ENCODE measurements around the gene CRYBA4.
"Not testable (repeated sequence)": the region's sequence is repeated elsewhere in the genome, so short reads cannot be mapped to it uniquely, and the experiment has no call there.

CRYBA4 gene

DNA sequence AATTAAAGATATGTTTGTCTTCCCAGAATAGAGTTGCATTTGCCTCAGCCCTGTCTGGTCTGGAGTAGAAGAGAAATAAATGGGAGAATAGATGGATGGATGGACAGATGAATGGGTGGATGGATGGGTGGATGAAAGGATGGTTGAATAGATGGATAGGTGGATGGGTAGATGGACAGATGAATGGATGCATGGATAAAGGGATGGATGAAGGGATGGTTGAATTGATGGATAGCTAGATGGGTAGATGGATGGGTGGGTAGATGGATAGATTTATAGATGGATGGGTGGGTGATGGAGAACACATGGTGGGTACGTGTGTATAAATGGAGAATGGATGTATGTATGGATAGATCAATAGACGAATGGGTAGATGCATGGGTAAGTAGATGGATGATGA is 12.5 kb upstream of the CRYBA4 start:
- H3K4me3 ChIP-seq (ENCODE audit: low read length), result no peak overlapping the region
- TF ChIP-seq ZNF274 (IDR thresholded peaks at IDR 0.05; ENCODE audit: low read depth, low read length), result no peak

DNA sequence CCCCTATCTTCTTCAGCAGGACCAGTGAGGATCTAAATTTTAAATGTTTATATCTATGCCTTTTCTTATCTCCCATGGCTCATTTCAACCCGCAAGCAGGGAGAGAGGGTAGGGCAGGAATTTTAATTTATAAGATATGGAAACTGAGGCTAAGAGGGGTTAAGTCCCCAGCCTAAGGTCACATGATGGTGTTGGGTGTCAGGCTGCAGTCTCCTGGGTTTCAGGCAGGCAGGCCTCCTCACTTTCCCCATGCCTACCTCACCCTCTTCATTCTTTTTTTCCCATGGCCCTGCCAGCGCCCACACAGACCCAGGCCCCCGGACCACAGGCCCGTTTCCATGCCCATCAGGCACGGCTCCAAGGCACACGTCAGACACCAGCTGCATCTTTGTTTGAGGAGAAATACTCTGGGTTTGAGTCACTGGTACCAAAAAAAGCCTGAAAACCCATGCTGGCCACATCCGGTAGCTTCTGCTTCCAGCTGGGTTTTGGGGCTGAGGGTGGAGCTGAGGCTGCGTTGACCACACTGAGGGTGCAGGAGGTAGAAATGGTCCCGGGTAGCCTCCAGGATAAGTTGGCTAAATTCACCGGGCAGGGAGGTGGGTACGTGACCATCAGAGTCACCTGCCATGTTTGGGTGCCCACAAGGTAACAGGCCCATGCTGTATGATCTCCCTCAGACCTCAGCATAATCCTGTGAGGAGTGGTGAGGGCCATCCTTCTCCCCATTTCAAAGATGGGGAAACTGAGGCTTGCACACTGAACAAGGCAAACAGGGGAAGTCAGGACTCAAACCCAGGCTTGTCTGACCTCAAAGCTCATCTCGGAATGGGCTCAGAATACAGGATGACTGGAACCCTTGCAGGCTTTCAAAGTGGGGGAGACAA is 11.4 kb upstream of the CRYBA4 start:
- H3K4me3 ChIP-seq (ENCODE audit: low read length), result no peak overlapping the region; the same call in 1 of the 2 replicates
- TF ChIP-seq ZNF274 (IDR thresholded peaks at IDR 0.05; ENCODE audit: low read depth, low read length), result no peak

DNA sequence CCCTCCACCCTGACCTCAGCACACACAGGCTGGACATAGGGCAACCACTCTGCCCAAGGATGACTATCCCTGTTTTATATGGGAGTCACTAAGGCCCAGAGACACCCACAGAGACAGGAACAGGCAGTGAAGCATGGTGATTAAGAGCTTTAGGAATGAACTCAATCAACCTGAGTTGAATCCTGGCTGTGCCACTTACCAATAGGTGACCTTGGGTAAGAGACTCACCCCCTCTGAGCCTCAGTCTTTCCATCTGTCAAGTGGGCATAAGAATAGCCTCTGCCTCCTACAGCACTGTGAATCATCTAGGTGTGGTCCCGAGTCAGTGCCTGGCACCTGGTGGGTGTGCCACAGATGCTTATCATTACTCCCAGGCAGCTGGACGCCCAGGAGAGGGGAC is 10.8 kb upstream of the CRYBA4 start:
- no peak overlapping the region for H3K4me3 ChIP-seq (ENCODE audit: low read length)
- no peak for TF ChIP-seq ZNF274 (IDR thresholded peaks at IDR 0.05; ENCODE audit: low read depth, low read length)

DNA sequence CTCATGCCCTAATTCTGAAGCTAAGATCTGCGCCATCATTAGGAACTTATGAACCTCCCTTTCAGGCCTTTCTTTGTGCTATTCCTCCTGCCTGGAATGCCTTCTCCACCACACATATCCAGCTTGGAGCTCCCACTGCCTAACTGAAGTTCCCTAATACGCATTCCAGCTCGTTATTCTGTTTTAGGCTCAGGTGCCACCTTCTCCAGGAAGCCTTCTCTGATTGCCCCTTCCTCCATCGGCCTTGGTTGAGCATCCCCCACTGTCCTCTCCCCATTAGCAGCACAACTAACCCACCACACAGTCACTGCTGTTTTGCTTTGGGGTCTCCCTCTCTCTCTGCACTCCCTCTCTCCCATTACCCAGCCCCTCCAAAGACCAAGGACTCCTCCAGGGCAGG is 9.1 kb upstream of the CRYBA4 start:
- no peak for TF ChIP-seq ZNF274 (IDR thresholded peaks at IDR 0.05; ENCODE audit: low read depth, low read length)
- H3K4me3 ChIP-seq (ENCODE audit: low read length), result no peak overlapping the region

DNA sequence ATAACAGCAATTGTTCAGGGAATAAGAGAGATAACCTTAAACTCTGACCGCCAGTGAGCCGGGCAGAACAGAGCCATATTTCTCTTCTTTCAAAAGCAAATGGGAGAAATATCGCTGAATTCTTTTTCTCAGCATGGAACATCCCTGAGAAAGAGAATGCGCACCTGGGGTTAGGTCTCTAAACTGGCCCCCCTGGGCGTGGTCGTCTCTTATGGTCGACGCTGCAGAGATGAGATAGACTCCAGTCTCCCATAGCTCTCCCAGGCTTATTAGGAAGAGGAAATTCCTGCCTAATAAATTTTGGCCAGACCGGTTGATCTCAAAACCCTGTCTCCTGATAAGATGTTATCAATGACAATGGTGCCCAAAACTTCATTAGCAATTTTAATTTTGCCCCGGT is 8.0 kb upstream of the CRYBA4 start:
- not testable (repeated sequence) for H3K4me3 ChIP-seq (ENCODE audit: low read length)

DNA sequence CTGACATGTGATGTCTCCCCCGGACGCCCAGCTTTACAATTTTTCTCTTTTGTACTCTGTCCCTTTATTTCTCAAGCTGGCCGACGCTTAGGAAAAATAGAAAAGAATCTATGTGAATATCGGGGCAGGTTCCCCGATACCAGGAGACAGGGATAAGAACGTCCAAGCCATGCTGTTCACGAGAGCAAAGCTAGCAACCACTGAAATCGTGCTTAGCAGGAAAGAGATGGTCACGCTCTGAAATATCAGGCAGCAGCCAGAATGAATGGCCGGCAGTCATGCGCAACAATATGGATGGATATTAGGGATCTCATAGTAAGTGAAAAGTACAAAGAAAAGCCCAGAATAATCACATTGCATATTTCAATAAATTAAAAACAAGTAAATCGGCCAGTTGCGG is 7.4 kb upstream of the CRYBA4 start:
- no peak for TF ChIP-seq ZNF274 (IDR thresholded peaks at IDR 0.05; ENCODE audit: low read depth, low read length)
- no peak overlapping the region for H3K4me3 ChIP-seq (ENCODE audit: low read length)

DNA sequence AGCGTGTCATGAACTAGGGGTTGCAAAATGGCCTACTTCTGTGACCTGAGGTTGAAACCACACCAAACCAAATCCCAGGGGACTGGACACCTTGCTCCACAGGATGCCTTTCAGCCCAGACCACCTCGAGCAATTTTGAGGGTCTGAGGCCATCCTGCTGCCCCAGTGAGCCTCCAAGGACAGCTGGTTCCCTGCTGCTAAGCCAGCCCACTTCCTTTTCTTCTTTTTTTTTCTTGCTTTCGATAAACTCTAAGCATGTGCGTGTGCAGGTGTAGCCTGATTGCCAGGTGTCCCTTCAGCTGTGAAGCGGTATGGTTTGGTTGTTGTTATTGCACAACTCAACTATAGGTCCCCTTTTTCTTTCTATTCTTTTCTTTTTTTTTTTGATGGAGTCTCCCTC is 6.6 kb upstream of the CRYBA4 start:
- no peak for TF ChIP-seq ZNF274 (IDR thresholded peaks at IDR 0.05; ENCODE audit: low read depth, low read length)
- H3K4me3 ChIP-seq (ENCODE audit: low read length), result no peak overlapping the region

DNA sequence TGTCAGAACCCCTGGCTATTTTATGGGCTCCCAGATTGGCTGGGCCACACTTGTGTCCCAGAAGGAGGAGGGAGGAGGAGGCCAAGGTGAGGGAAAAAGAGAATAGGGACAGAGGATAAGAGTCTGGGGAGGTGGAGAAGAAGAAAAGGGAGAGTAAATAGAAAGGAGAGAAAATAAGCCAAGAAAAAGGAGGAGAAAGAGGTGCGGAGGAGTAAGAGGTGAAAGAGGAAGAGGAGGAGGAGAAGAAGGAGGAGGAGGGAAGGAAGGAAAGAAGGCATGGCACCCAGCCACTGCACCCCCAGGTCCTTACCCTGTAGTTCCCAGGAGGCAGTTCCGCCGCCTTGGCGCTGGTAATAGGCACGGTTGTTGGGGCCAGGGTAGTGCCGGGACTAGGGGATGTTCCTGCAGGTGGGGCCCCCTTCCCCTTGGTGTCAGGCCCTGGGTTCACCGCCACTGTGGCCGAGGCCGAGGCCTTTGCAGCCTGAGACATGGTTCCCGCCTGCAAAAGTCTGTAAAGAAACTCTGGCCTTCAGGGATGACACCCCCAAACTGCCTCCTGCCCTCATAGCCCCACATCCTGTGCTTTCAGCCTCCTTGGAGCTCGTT is 5.8 kb upstream of the CRYBA4 start:
- no peak overlapping the region for H3K4me3 ChIP-seq (ENCODE audit: low read length)
- no peak for TF ChIP-seq ZNF274 (IDR thresholded peaks at IDR 0.05; ENCODE audit: low read depth, low read length)

DNA sequence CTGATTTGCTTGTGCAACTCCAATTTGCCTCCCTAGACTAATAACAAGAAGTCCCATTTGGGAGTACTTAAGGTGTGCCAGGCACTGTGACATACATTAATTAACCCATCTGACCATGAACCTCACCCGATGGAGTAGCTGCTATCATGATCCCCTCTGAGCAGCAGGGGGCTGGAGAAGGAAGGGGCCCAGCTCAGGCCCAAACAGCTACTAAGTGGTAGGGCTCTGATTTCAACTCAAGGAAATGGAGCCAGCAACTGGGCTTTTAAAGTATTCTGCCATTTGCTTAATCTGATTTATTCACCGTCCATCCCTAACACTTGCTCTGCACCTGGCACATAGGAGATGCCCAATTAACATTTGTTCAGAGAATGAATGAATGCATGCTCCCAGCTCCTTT is 5.1 kb upstream of the CRYBA4 start:
- TF ChIP-seq ZNF274 (IDR thresholded peaks at IDR 0.05; ENCODE audit: low read depth, low read length), result no peak
- H3K4me3 ChIP-seq (ENCODE audit: low read length), result no peak overlapping the region

DNA sequence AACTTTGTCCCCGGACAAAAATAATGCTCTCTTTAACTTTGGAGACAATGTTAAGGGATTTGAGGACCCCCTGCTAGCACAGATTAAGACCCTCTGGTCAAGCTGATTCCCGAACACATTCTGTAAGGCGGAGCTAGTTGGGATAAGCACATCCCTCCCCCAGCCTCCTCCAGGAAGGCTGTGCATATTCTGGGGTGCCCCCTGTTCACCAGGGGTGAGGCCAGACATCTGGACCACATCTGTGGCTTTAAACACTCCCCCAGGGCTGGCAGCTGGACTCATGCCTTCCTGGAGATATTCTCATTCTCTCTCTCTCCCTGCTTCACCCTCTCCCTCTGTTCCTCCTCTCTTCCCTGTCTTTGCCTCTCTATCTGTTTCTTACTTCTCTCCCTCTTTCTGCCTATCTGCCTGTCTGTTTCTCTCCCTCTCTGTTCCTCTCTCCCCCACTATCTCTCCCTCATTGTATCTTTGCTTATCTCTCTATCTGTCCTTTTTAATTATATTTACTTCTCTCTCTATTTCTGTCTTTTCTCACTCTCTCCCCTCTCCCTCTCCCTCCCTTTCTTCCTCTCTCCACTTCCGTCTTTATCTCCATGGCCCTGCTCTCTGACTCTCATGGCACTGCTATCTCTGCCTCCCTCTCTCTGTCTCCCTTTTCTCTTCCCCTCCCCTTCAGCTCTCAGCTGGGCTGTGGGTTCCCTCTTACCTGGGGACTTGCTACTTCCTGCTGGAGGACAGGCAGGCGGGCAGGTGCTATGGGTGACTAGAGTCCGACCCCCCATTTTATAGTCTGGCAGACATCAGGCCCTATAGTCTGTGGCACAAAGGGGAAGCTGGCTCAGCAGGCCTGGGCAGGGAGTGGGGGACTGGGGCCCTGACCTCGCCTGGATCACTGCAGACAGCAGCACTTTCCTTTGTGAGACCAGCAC is 4.2 kb upstream of the CRYBA4 start, which contains the start of gene CRYBB1:
CRYBB1 (minus strand) TSS at position 757 of the 929 bp plus-strand sequence. CDS start 1,708 bp downstream, outside the sequence.
- TF ChIP-seq ZNF274 (IDR thresholded peaks at IDR 0.05; ENCODE audit: low read depth, low read length), result no peak

DNA sequence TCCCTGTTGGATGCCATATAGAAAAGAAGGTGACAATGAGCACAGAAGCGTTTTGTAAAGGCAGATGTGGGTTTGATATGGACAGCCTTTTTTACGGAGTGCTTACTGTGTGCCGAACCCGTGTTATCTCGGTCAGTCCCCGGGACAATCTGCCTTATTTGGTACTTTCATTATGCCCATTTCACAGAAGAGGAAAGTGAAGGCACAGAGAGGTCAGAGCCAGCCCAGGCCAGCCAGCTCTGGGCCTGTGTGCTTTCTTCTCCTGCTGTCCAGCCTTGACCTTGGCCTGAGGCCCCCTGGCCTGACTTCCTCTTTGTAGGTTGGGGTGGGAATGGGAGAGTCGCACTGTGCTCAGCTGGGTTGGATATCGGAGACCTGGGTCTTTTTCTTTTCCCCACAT is 3.3 kb upstream of the CRYBA4 start:
- TF ChIP-seq ZNF274 (IDR thresholded peaks at IDR 0.05; ENCODE audit: low read depth, low read length), result no peak

More for the DNA sequence above, 4.2 kb upstream of the CRYBA4 start, which contains the start of gene CRYBB1:
- H3K4me3 ChIP-seq (ENCODE audit: low read length), result no peak within 1 kb of the TSS

DNA sequence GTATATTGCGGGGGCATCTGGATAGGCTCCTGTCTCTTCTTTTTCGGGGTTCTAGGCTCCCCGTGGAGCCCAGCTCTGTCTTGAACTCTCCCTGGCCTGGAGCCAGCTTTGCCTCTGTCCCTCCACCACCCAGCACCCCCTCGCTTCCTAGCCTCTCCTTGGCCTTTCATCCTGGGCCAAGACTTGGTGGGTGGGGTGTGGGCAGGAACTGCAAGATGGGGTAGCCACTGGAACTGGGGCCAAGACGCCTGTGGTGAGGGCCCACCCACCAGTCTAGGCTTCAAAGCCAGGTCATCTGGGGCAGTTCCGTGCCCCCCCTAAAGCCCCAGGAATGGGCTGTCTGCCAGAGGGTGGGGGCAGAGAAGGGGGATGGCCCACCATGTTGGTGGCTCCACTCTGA is 2.3 kb upstream of the CRYBA4 start:
- no peak overlapping the region for H3K4me3 ChIP-seq (ENCODE audit: low read length)
- no peak for TF ChIP-seq ZNF274 (IDR thresholded peaks at IDR 0.05; ENCODE audit: low read depth, low read length)

More for the DNA sequence above, 3.3 kb upstream of the CRYBA4 start:
- H3K4me3 ChIP-seq (ENCODE audit: low read length), result no peak overlapping the region

DNA sequence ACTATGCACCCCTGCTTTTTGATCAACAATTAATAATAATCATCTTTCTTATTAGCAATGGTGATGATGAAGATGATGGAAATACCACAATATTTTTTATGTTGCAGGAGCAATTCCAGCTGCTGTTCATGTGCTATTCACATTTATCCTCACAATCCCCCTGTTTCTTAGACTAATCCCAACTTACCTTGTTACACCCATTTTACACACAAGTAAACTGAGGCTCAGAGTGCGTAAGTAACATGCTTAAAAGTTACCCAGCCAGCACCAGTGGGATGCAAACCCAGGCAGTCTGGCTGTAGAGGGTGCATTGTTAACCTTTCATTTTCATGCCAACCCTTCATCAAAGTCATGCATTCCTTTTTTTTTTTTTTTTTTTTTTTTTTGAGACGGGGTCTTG is 1.6 kb upstream of the CRYBA4 start:
- TF ChIP-seq ZNF274 (IDR thresholded peaks at IDR 0.05; ENCODE audit: low read depth, low read length), result no peak

DNA sequence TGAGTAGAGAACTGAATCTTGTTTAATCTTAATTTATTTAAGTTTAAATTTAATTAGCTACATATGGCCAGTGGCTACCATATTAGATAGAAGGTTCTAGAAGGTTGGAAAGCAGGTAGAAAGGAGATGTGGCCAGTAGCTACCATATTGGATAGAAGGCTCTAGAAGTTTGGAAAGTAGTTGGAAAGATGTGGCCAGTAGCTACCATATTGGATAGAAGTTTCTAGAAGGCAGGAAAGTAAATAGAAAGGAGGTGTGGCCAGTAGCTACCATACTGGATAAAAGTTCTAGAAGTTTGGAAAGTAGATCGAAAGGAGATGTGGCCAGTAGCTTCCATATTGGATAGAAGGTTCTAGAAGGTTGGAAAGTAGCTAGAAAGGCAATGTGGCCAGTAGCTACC is 2.2 kb downstream of the CRYBA4 start:
- H3K4me3 ChIP-seq (ENCODE audit: low read length), result no peak overlapping the region
- TF ChIP-seq ZNF274 (IDR thresholded peaks at IDR 0.05; ENCODE audit: low read depth, low read length), result no peak

More for the DNA sequence above, 1.6 kb upstream of the CRYBA4 start:
- H3K4me3 ChIP-seq (ENCODE audit: low read length), result no peak overlapping the region

All from GM08714 (cell line).